ENCODE measurements around the gene CLPSL1. TPM values are rescaled to one million over a fixed set of nuclear protein-coding genes. Genes with fewer than 3 reads are reported as not detected.

CLPSL1 gene
- total and polyA plus RNA-seq, 2 of the 4 experiments (the other 2 are of a cell fraction) = not detected

DNA sequence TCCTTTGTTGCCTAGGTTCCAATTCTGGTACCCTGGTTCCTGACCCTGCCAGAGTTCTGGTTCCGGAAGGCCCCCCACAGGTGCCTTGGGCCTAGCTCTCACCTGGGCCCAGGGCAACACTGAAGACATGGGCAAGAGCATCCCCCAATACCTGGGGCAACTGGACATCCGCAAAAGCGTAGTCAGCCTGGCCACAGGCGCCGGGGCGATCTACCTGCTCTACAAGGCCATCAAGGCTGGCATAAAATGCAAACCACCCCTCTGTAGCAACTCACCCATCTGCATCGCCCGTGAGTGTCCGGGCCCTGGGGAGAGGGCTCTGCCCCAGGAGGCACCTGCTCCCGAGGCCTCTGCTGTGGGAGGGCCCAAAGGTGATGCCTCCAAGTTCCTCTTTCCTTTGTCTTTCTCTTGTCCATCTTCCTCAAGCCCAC is 43.8 kb upstream of the CLPSL1 start, which contains the start of gene ARMC12:
TSS of gene ARMC12 (plus strand) at position 51 of the 431 bp plus-strand sequence. CDS start at position 128, 77 bp downstream.
- no peak for ATAC-seq (ENCODE audit: low read depth)
- TF ChIP-seq, protein P1, sequence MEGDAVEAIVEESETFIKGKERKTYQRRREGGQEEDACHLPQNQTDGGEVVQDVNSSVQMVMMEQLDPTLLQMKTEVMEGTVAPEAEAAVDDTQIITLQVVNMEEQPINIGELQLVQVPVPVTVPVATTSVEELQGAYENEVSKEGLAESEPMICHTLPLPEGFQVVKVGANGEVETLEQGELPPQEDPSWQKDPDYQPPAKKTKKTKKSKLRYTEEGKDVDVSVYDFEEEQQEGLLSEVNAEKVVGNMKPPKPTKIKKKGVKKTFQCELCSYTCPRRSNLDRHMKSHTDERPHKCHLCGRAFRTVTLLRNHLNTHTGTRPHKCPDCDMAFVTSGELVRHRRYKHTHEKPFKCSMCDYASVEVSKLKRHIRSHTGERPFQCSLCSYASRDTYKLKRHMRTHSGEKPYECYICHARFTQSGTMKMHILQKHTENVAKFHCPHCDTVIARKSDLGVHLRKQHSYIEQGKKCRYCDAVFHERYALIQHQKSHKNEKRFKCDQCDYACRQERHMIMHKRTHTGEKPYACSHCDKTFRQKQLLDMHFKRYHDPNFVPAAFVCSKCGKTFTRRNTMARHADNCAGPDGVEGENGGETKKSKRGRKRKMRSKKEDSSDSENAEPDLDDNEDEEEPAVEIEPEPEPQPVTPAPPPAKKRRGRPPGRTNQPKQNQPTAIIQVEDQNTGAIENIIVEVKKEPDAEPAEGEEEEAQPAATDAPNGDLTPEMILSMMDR (conservative IDR thresholded peaks at IDR 0.05; ENCODE audit: low read depth, low read length) = no peak
- no peak for TF ChIP-seq FOS (IDR thresholded peaks at IDR 0.05; ENCODE audit: low read depth, low read length)
- TF ChIP-seq POLR2A (IDR thresholded peaks at IDR 0.05; ENCODE audit: low read depth, low read length) = no peak
- no peak for TF ChIP-seq RFX5 (IDR thresholded peaks at IDR 0.05; ENCODE audit: low read depth, low read length)
- TF ChIP-seq NFE2L2 (IDR thresholded peaks at IDR 0.05; ENCODE audit: low read depth, low read length) = no peak
- TF ChIP-seq MAZ (IDR thresholded peaks at IDR 0.05; ENCODE audit: borderline replicate concordance, low read depth, low read length) = no peak
- no peak for TF ChIP-seq CHD1 (IDR thresholded peaks at IDR 0.05; ENCODE audit: low read depth, low read length)
- no peak for TF ChIP-seq ELK1 (IDR thresholded peaks at IDR 0.05; ENCODE audit: borderline replicate concordance, low read depth, low read length)
- TF ChIP-seq MAFK (IDR thresholded peaks at IDR 0.05; ENCODE audit: low read depth, low read length) = no peak
- no peak for TF ChIP-seq BHLHE40 (IDR thresholded peaks at IDR 0.05; ENCODE audit: low read depth, low read length)
- TF ChIP-seq MXI1 (IDR thresholded peaks at IDR 0.05; ENCODE audit: borderline replicate concordance, low read depth, low read length) = no peak
- TF ChIP-seq RCOR1 (IDR thresholded peaks at IDR 0.05; ENCODE audit: insufficient replicate concordance, low read length) = no peak
- TF ChIP-seq, protein P2, sequence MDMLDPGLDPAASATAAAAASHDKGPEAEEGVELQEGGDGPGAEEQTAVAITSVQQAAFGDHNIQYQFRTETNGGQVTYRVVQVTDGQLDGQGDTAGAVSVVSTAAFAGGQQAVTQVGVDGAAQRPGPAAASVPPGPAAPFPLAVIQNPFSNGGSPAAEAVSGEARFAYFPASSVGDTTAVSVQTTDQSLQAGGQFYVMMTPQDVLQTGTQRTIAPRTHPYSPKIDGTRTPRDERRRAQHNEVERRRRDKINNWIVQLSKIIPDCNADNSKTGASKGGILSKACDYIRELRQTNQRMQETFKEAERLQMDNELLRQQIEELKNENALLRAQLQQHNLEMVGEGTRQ (IDR thresholded peaks at IDR 0.05; ENCODE audit: low read depth, low read length) = no peak
- no peak for TF ChIP-seq CEBPB (IDR thresholded peaks at IDR 0.05; ENCODE audit: low read depth, low read length)
- TF ChIP-seq SMC3 (IDR thresholded peaks at IDR 0.05; ENCODE audit: low read depth, low read length) = no peak
- no peak for TF ChIP-seq RAD21 (IDR thresholded peaks at IDR 0.05; ENCODE audit: low read length)
- Histone ChIP-seq H3K18ac (ENCODE audit: low read depth, low read length) (no peak within 1 kb of the TSS), H3K4me1 (ENCODE audit: control insufficient read depth, insufficient read depth, low read length) (no peaks in the 10 kb centered on the region), H2BK5ac (ENCODE audit: low read depth, low read length, poor library complexity, severe bottlenecking) (no peak within 1 kb of the TSS), H3K14ac (replicated peaks; ENCODE audit: low read depth, low read length) (no peak within 1 kb of the TSS), H3K36me3 (ENCODE audit: control insufficient read depth, insufficient read depth, low read length) (no peaks in the 10 kb centered on the region), H4K8ac (ENCODE audit: low read depth in 2 of 2, low read length in 2 of 2) (no peak within 1 kb of the TSS), H3K27ac (ENCODE audit: insufficient read depth, low read length) (no peak within 1 kb of the TSS), H2AK5ac (ENCODE audit: low read depth, low read length) (no peak within 1 kb of the TSS; the same call in 1 of the 2 replicates), H3K9me1 (ENCODE audit: insufficient read depth, low read length) (peaks cover 2% of the 10 kb centered on the region; the same call in 1 of the 2 replicates), H3K23ac (ENCODE audit: low read depth, low read length) (no peak within 1 kb of the TSS), H3K79me1 (ENCODE audit: low read depth in 1 of 2, low read length in 2 of 2) (no peaks in the 10 kb centered on the region), H3K56ac (ENCODE audit: extremely low read depth, insufficient read depth, low read length) (no peak within 1 kb of the TSS; the same call in 1 of the 2 replicates), H3K4me2 (ENCODE audit: low read depth, low read length) (no peak within 1 kb of the TSS), H2AFZ (replicated peaks; ENCODE audit: low read length, poor library complexity) (peak within 1 kb of the TSS; percentile 67), H3K27me3 (ENCODE audit: control insufficient read depth, insufficient read depth, low read length) (no peaks in the 10 kb centered on the region; the same call in 1 of the 2 replicates), H4K20me1 (ENCODE audit: insufficient read depth, low read length) (no peaks in the 10 kb centered on the region), H3K9me3 (ENCODE audit: control insufficient read depth, insufficient read depth, low read length) (no peaks in the 10 kb centered on the region), H2AK9ac (replicated peaks; ENCODE audit: low read depth, low read length, poor library complexity) (peak within 1 kb of the TSS; percentile 55), H3K9ac (ENCODE audit: low read depth, low read length) (no peak within 1 kb of the TSS), H2BK120ac (ENCODE audit: low read depth, low read length) (no peak within 1 kb of the TSS), H2BK15ac (ENCODE audit: low read depth, low read length) (no peak within 1 kb of the TSS), H4K91ac (ENCODE audit: insufficient read depth, low read depth, low read length) (no peak within 1 kb of the TSS; the same call in 1 of the 2 replicates), H2BK20ac (ENCODE audit: low read depth, low read length) (peak within 1 kb of the TSS; percentile 40; the same call in 1 of the 2 replicates), H3K4ac (ENCODE audit: low read depth, low read length) (no peak within 1 kb of the TSS), H3K4me3 (ENCODE audit: insufficient read depth, low read depth, low read length) (no peak within 1 kb of the TSS), H4K5ac (ENCODE audit: low read depth, low read length) (no peak within 1 kb of the TSS)
- no peak for DNase-seq
- POLR2A ChIA-PET (ENCODE audit: unreplicated experiment) = no interaction called here
- intact Hi-C loops (cut with micrococcal nuclease) (loop anchor here (1.0 to 2.0 kb wide), 4 partner anchors 52 to 358 kb away; no protein-coding TSS in a partner anchor), in situ Hi-C loops (cut with MboI; ENCODE audit: low sequenced_read_pairs) (loop anchor here (5.0 to 25.0 kb wide), 3 partner anchors 155 to 425 kb away; no protein-coding TSS in a partner anchor), dilution Hi-C loops (cut with HindIII; ENCODE audit: low sequenced_read_pairs, unreplicated experiment) (no loop called here)
- BruUV-seq (replicated peaks) = no TSS peak
- CTCF ChIA-PET = interaction anchor here (0.5 to 2.1 kb wide), 17 partner anchors 26 to 220 kb away, joined by 3 to 12 read pairs (median 4); no protein-coding TSS in a partner anchor
- 100% methylated on average over 1 of the region's 10 CpGs; no CpG with 5 or more reads in 1 of the 2 experiments for WGBS, 2 experiments (ENCODE audit: extremely low coverage in 2 of 2, insufficient read length in 1 of 2)
